HG03139 (cell line): ENCODE results near the gene KCNMA1.

Experiments
- ATAC-seq: cut with Tn5 transposase; IDR thresholded peaks from one replicate; pipeline ENCODE4 v1.9.1; 2021; ENCODE audit not compliant: unreplicated experiment

Gene KCNMA1

GRCh38 chr10:77230194-77230593 lies 407.4 kb downstream of the KCNMA1 start:
- no peak for ATAC-seq

- ATAC-seq, result no peak
These were observed 407.9 kb downstream of the KCNMA1 start for GRCh38 chr10:77229704-77230103.

GRCh38 chr10:77228559-77228958 lies 409.0 kb downstream of the KCNMA1 start:
- no peak for ATAC-seq

GRCh38 chr10:77226853-77227565 lies 410.6 kb downstream of the KCNMA1 start:
- ATAC-seq, result no peak

- no peak for ATAC-seq
These were observed 411.2 kb downstream of the KCNMA1 start for GRCh38 chr10:77226452-77226851.

GRCh38 chr10:77226020-77226419 lies 411.6 kb downstream of the KCNMA1 start:
- no peak for ATAC-seq

- ATAC-seq, result no peak
These were observed 413.8 kb downstream of the KCNMA1 start for GRCh38 chr10:77223526-77224460.

- ATAC-seq, result no peak
These were observed 417.5 kb downstream of the KCNMA1 start for GRCh38 chr10:77220150-77220549.

GRCh38 chr10:77219046-77219445 lies 418.6 kb downstream of the KCNMA1 start:
- no peak for ATAC-seq

GRCh38 chr10:77214799-77215198 lies 422.8 kb downstream of the KCNMA1 start:
- no peak for ATAC-seq

GRCh38 chr10:77212632-77213031 lies 425.0 kb downstream of the KCNMA1 start:
- no peak for ATAC-seq

- no peak for ATAC-seq
These were observed 427.0 kb downstream of the KCNMA1 start for GRCh38 chr10:77210645-77211044.

GRCh38 chr10:77208684-77209256 lies 428.8 kb downstream of the KCNMA1 start:
- ATAC-seq, result no peak

- no peak for ATAC-seq
These were observed 429.8 kb downstream of the KCNMA1 start for GRCh38 chr10:77207828-77208185.

- ATAC-seq, result no peak
These were observed 430.3 kb downstream of the KCNMA1 start for GRCh38 chr10:77207182-77207827.

- no peak for ATAC-seq
These were observed 432.5 kb downstream of the KCNMA1 start for GRCh38 chr10:77205135-77205534.

GRCh38 chr10:77204171-77204570 lies 433.4 kb downstream of the KCNMA1 start:
- no peak for ATAC-seq

GRCh38 chr10:77202857-77203256 lies 434.8 kb downstream of the KCNMA1 start:
- ATAC-seq, result no peak

GRCh38 chr10:77201135-77202106 lies 436.2 kb downstream of the KCNMA1 start:
- ATAC-seq, result no peak

- ATAC-seq, result no peak
These were observed 440.1 kb downstream of the KCNMA1 start for GRCh38 chr10:77197544-77197943.
